Subcutaneous adipose tissue (tissue), 4 donors: ENCODE data around the gene RWDD2A. TPM values are rescaled to one million over a fixed set of nuclear protein-coding genes. Genes with fewer than 3 reads are reported as not detected.

Experiments
- total RNA-seq, 4 donors: library from RNA; depleted of rRNA; stranded (reverse); fragments of >200 nt; gene quantifications; one replicate each; pipeline ENCODE4 v1.1.0, GENCODE V29; 2016
- TF ChIP-seq, protein P1 (sequence below): fragments of 450-650 bp; IDR thresholded peaks from one replicate; pipeline ENCODE4 v1.5.1; 2016; ENCODE audit warnings: low read depth, mild to moderate bottlenecking, control low read depth, antibody characterized with exemption, moderate library complexity

The RWDD2A gene
- total RNA-seq, 4 donors from 2014 or later, result 3.5 to 6.4 (median 4.7) TPM

- TF ChIP-seq, protein P1, sequence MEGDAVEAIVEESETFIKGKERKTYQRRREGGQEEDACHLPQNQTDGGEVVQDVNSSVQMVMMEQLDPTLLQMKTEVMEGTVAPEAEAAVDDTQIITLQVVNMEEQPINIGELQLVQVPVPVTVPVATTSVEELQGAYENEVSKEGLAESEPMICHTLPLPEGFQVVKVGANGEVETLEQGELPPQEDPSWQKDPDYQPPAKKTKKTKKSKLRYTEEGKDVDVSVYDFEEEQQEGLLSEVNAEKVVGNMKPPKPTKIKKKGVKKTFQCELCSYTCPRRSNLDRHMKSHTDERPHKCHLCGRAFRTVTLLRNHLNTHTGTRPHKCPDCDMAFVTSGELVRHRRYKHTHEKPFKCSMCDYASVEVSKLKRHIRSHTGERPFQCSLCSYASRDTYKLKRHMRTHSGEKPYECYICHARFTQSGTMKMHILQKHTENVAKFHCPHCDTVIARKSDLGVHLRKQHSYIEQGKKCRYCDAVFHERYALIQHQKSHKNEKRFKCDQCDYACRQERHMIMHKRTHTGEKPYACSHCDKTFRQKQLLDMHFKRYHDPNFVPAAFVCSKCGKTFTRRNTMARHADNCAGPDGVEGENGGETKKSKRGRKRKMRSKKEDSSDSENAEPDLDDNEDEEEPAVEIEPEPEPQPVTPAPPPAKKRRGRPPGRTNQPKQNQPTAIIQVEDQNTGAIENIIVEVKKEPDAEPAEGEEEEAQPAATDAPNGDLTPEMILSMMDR, result no peak
Measured at GRCh38 chr6:83185096-83185495, 8.1 kb upstream of the RWDD2A start.

DNA sequence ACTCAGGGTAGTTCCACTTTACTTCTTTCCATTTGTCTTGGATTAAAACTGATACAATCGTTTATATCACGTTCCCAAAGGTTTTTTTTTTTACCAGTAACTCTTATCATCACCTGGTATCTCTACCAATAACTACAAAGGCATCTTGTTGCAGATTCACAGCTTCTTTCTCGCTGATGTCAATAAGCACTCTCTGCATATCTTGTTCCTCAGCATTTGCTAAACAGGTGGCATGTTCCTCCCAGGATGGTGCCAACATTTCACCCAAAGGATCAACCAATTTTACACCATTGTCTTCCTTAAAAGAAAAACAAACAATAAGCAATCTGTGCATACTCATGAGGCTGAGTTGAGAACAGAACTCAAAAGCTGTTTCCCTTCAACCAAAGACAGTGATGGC is 4.7 kb upstream of the RWDD2A start:
- TF ChIP-seq, protein P1, result no peak

DNA sequence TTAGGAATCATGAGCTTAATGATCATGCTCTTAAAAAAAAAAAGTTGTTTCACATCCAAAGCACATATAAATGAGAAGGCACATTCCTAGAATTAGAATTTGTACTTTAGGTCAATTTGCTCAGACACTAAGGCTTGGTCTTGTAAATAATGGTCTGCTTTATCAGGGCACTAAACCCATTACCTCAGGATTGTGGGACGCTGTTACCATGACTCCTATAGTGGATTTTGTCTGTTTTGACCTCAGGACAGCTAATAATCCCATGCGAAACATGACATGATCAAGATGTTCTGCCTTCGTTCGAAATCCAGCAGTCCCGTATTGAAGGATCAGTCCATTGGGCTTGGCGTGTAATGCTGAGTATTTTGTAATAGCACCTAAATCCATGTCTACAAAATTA is 2.5 kb upstream of the RWDD2A start:
- TF ChIP-seq, protein P1, result no peak

GRCh38 chr6:83192456-83192855 is 701 bp upstream of the RWDD2A start:
- TF ChIP-seq, protein P1, result no peak

GRCh38 chr6:83193747-83194566 is 800 bp downstream of the RWDD2A start:
- TF ChIP-seq, protein P1, result no peak

- TF ChIP-seq, protein P1, result no peak
Measured at GRCh38 chr6:83198486-83199172, 5.5 kb downstream of the RWDD2A start.

DNA sequence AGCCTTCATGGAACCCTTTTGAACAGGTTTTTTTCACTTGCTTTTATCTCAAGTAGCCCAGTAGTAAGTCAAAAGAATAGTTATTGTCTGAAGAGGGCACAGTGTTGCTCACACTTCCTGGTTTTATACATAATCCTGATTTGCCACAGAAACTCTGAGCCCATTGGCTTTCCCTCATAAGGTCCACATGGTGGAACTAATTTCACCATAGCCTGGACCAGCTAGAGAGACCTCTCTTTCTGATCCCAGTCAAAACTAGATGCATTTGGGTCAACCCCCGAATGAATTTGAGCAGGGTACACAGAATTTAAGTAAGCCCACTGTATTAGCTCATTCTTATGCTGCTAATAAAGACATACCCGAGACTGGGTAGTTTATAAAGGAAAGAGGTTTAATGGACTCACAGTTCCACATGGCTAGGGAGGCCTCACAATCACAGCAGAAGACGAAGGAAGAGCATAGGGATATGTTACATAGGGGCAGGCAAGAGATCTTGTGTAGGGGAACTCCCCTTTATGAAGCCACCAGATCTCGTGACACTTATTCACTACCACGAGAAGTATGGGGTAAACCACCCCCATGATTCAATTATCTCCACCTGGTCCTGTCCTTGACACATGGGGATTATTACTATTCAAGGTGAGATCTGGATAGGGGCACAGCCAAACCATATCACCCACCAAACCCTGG is 6.2 kb downstream of the RWDD2A start:
- TF ChIP-seq, protein P1, result no peak
